Vagina (tissue), 2 donors: Measurements from ENCODE around the gene SEC23IP.

Experiments used
- CTCF ChIP-seq, 3 experiments: fragments of 450-650 bp in 2 of 3; fragments of 200-600 bp in 1 of 3; sonication (generic) in 1 of 3; IDR thresholded peaks; one replicate each; pipeline ENCODE4 v1.5.1; 2017 to 2019; ENCODE audit warnings: antibody characterized with exemption in 3 of 3, mild to moderate bottlenecking in 2 of 3, moderate library complexity in 2 of 3
- POLR2A ChIP-seq, 2 donors: fragments of 450-650 bp; IDR thresholded peaks; one replicate each; pipeline ENCODE4 v1.6.1; 2017; ENCODE audit warnings: antibody characterized with exemption in 2 of 2, mild to moderate bottlenecking in 2 of 2, moderate library complexity in 2 of 2

DNA sequence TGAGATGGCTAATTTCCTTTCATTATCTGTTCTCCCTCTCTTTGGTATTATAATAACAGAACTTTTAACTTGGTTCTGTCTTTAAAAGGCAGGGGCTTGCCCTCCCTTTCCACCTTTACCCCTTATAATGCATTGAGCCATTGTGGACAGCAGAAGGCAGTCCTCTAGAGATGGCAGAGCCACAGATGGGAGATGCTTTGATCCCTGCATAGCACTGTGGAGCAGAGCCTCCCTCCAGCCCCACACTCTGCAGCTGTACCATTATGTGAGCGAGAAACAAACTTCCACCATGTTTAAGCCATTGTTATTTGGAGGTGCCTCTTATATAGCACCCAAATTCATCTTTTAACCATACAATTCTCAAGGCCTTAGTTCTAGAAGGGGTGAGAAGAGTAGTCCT lies 78.4 kb downstream of the SEC23IP start:
- TF ChIP-seq CTCF (IDR thresholded peaks at IDR 0.05), result no peak
- no peak for TF ChIP-seq POLR2A (IDR thresholded peaks at IDR 0.05)
